AG08396 (cell line): ENCODE measurements around the gene MS4A10.
"Not testable (repeated sequence)": the region's sequence is repeated elsewhere in the genome, so short reads cannot be mapped to it uniquely, and the experiment has no call there.

Experiments
- DNase-seq: peaks from one replicate; pipeline ENCODE4 v3.0.0; 2012; ENCODE audit warnings: low spot score, mixed read lengths

The MS4A10 gene

DNA sequence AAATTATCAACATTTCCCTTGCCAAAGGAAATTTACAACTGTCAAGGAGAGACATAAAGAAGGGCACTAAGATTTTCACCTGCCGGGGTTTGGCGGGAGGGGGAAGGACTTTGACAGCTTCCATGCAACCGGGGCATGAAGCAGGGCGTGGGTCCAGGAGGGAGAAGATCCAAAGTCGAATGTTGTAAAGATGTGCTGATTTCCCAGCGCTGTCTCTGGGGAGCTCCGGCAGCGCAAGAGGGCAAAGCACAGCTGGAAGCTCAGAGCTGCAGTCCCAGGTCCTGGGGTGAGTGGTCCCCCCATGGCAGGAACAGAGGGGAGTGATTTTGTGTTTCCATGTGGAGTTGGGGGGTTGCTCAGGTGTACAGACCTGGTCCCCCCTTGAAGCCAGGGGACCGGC lies at the start of gene MS4A10:
TSS of gene MS4A10 (plus strand) at position 198 of the 400 bp plus-strand sequence. CDS start 5,003 bp downstream, outside the sequence.
- DNase-seq, result no peak

DNA sequence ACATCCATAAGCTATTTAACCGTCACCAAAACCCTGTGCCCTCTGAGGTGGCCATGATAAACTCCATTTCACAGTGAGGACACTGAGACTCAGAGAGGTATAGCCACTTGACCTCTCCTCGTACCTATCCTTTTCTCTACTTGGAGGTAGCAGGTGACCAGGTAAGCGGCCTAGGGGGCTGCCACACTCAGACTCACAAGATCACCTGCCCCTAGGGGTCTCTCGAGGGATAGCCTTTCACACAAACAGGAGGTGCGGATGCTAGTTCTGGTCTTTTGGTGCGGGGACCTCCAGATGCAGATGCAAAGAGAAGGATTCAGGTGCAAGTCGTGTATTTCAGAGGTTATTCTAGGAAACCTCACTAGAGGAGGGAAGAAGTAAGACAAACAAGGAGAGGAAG lies 46.0 kb upstream of the MS4A10 start:
- no peak for DNase-seq

DNA sequence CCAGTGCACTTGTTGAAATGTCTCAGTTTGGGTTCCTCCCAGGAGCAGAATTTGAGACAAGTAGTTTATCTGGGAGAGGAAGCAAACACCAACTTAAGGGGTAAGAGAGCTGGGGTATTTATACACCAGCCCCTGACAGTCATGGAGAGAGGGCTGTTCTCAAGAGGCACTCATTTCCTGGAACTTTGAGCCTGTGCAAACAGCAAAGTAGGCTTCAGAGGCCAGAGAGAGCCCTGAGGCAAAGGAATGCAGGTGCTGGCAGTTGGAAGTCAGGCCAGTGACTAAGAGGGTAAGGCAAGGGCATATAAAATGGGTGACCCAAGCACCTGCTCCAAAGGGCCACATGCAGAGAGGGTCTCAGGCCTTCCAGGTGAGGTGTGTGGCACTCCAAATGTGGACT lies 44.6 kb upstream of the MS4A10 start:
- DNase-seq, result no peak

DNA sequence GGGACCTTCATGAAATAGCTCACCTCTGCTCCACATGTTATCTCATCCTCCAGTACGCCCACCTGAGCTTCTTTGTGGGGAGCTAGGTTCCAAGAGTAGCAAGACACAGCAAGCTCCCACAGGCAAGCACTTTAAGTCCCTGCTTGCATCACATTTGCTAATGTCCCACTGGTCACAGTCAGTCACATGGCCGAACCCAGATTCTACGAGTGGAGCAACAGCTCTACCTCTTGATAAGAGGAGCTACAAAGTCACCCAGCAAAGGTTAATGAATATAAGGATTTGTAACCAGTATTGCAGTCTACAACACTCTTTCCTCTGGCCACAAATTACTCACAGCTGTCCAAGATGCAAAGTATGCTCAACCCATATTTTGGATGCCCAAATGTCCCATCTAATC lies 43.7 kb upstream of the MS4A10 start:
- DNase-seq, result no peak

DNA sequence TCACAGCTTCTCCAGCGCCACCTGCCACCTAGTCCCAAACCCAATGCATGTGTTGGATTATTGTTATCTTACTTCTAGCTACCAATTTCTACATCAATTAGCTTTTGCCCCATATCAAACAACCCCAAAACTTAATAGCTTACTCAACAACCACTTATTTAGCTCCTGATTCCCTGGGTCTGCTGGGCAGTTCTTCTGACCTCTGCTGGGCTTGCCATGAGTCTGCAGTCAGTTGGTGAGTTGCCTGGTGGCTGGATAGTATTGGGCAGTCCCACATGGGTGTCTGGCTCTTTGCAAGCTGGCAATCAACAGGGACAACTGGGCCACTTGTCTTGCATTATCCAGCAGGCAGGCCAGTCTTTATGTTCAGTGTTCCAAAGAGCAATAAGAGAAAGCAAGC lies 42.1 kb upstream of the MS4A10 start:
- DNase-seq, result no peak

DNA sequence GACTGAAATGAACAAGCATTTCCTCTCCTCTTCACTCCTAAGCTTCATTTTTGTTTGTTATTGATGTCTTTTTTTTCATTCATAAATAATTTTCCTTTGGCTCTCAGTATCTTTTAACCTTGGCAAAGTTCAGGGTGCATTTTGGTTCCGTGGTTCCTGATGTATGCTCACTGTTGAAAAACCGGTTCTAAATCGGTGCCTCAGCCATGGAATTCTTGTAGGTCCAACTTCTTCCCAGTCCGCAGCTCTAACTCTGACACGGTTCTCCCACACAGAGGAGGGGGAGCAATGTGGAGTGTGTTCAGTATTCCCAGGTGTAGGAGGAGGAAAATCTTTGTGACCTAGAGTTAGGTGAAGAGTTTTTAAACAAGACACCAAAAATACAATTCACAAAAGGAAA lies 41.0 kb upstream of the MS4A10 start:
- no peak for DNase-seq

DNA sequence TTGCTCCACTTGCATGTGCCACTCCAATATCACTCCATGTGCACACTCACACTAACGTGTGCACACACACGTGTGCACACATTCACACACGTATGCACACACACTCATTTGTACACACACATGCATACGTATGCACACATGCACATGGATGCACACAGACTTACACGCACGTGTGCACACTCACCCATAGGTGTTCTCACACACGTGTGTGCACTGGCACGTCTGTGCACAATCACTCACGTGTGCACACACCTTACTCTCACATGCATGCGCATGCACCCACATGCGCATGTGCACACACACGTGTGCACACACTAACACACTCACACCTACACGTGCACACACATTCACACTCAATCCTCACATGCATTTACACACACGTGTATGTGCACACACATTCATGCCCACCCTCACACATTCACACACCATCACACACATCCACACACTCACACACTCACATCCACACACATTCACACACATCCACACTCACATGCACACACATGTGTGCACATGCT lies 37.7 kb upstream of the MS4A10 start:
- no peak for DNase-seq

DNA sequence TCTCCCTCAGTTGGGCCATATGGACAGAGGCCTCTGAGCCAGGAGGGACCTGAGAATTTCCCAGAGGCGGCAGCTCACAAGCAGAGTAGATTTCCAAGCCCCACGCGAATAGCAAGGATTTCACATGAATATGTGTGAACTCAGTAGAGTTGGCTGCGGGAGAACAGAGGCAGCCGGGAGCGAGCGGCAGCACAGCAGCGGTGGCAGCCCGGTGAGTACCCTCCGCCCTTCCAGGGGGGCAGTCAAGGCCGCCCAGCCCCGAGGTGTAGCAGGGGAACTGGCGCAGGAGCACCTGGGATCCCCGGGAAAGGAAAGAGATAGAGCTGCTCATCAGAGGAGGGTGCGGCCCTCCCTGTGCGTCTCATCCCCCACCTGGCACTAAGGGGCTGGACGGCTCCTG lies 36.9 kb upstream of the MS4A10 start:
- DNase-seq, result no peak

DNA sequence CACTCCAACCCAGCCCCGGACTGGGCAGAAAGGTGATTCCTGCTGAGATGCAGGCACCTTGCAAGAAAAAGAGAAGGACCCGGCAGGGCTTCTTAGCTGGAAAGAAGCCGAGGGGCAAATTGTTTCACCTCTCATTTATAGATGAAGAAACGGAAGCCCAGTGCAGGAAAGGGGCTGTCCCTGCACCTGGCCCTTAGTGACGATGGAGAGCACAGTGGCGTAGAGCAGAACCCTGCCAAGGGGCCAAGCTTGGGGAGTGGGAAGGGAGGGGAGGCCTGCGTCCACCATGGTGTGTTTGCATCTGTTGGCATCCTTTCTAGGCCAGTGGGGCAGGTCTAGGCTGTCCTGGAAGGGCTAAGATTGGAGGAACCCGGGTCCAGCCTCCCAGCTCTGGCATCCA lies 36.3 kb upstream of the MS4A10 start:
- no peak for DNase-seq

DNA sequence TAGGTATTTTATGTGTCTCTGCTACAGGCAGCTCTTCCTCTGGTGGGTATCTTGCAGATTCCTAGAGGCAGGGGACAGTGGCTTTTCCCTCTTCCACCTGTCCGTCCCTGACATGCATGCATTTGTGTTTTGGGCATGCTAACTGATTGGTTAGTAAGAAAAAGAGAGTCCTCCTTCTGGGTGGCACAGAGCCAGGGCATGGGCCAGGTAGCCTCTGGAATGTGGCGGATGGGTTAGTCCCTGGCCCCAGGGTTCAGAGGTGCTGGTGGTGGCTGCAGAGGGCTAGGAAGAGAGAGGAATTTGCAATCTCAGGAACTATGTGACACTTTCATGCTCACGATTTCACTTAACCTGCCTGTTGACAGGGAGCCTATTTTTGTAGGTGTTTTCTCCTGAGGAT lies 34.2 kb upstream of the MS4A10 start:
- DNase-seq, result no peak

DNA sequence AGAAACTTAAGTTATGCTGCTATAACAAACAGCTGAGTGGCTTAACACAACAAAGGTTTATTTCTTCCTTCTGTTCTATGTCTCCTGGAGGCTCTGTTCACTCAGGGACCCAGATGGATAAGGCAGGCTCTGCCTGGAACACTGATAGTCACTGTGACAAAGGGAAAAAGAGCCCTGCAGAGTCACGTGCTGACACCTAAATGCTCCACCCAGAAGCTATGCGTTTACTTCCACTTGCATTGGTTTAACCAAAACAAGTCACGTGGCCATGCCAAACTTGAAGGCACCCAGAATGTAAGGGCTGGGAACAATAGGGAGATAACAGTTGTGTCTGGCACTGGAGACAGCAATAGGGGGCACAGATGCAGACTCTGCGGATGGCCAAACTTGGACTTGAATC lies 31.8 kb upstream of the MS4A10 start:
- DNase-seq, result no peak

DNA sequence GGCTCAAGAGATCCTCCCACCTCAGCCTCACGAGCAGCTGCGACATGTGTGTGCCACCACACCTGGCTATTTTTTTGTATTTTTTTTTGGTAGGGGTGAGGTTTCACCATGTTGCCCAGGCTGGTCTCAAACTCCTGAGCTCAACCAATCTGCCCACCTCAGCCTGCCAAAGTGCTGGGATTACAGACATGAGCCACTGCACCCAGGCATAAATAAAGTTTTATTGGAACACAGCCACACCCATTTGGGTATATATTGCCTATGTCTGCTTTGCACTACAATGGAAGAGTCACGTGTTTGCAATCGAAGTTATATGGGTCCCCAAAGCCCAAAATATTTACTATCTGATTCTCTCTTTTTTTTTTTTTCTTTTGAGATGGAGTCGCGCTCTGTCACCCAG lies 30.2 kb upstream of the MS4A10 start:
- DNase-seq, result no peak

DNA sequence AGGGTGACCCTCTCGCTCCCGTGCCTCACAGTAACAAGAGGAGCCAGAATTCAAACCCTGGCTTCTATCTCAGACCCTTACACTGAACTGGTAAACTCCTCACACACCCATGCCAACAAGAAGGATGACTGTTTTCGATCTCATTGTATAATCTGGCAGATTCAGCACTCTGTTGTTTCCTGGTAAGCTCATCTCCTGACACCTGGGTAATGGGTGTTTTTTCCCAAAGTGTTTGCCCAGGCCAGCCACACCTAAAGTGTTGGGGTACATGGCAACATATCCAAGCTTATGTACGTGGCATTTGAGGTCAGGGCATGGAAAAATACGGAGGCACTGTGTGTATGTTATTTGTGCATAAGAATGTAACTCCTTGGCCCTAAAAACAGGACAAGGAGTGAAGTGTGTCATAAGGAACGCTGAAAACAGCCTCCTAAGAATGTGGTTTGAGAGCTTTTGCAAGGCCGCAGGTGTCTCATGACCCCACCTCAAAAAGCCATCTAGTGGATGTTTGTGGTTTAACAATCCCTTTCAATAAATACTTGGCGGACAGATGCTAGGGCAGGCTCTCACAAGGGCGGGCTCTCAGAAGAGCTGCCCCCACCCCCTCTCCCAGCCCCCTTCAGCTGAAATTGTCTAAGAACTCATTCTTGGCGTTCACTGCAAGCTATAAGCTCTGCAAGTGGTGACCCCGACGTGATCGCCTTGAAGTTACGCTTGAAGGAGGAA lies 28.7 kb upstream of the MS4A10 start, which contains the start of gene MS4A15:
TSS of gene MS4A15 (plus strand) at position 561 of the 726 bp plus-strand sequence. CDS start 6,867 bp downstream, outside the sequence.
- DNase-seq, result no peak

DNA sequence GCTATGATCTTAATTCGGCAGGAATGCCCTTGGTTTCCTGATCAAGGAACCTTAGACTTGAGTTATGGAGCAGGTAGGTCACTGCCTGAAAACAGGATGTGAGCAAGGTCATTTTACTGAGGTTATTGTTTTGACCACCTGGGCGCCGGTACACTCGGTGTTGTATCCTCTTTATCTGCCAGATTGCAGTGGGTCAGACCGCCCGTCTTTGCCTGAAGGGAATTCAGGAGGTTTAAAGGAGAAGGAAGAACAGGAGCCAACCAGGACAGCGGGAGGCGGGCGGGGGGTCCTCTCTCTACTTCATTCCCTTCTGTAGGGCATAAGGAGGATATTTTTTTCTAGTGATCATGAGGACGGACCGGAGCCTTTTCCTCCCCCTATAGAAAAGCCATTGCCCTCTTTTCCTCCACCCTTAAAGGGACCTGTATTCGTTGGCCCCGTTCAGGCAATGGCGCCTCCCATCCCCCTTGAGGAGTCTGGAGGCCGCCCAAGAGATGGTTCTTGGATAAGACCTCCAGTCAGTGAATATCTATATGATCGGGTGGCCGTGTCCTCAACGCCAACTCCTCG lies 27.8 kb upstream of the MS4A10 start:
- no peak for DNase-seq

DNA sequence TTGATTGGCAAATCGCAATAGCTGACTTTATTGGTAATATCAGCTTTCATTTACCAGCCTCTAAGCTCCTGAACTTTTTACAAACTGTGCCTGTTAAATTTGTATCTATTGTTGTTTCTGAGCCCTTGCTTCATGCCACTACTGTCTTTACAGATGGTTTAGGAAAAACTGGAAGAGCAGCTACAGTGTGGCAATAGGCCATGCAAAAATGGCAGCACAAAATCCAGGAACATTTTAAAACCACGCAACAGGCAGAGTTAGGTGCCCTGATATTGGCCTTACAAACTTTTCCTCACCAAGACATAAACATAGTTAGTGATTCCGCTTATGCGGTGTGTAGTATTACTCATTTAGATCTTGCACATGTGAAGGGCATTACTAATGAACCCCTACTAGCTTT lies 26.5 kb upstream of the MS4A10 start:
- not testable (repeated sequence) for DNase-seq

DNA sequence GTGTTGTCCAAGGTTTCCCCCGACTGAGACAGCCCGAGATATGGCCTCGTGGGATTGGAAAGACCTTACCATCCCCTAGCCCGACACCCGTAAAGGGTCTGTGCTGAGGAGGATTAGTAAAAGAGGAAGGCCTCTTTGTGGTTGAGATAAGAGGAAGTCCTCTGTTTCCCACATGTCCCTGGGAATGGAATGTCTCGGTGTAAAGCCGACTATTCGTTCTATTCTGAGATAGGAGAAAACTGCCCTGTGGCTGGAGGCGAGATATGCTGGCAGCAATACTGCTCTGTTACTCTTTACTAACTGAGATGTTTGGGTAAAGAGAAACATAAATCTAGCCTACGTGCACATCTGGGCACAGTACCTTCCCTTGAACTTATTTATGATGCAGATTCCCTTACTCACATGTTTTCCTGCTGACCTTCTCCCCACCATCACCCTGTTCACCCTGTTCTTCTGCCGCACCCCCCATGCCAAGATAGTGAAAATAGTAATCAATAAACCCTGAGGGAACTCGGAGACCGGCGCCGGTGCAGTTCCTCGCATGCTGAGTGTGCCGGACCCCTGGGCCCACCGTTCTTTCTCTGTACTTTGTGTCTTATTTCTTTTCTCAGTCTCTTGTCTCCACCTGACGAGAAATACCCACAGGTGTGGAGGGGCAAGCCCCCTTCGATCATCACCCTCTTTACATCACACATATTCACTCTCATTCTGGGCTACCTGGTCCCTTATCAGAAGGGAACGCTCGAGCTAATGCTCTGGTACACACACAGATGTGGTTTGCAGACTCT lies 25.5 kb upstream of the MS4A10 start:
- not testable (repeated sequence) for DNase-seq

DNA sequence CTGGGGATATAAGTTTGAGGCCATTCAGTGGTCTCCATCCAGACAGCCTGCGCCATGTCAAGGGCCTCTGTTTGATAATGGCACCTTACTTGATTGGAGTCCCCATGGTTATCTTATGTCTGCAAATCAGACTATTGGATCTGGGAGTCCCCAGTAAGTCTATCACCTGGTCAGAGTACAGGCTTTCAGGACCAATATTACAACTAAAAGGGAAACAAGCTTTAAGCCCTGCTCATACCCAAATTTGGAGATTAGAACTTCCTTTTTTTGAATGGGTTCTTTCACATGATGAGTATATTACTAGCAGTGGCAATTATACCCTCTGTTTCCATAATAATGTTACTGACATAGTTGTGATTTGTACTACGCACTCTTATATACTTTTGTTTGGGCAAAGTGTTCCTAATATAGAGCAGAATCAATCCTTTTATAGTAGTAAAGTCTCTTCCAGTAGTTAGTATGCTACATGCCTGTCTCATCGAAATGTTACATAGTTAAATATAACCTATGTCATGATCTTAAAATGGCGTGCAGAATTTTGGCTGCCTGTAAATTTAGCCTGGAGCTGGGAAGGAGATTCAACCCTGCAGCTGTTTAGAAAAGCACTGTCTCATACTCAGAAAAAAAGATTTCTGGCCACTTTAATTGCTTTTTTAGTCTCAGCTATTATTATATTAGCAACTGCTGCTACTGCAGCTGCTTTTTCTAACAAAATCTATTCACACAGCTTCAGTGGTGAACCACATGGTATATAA lies 23.5 kb upstream of the MS4A10 start:
- DNase-seq, result no peak

DNA sequence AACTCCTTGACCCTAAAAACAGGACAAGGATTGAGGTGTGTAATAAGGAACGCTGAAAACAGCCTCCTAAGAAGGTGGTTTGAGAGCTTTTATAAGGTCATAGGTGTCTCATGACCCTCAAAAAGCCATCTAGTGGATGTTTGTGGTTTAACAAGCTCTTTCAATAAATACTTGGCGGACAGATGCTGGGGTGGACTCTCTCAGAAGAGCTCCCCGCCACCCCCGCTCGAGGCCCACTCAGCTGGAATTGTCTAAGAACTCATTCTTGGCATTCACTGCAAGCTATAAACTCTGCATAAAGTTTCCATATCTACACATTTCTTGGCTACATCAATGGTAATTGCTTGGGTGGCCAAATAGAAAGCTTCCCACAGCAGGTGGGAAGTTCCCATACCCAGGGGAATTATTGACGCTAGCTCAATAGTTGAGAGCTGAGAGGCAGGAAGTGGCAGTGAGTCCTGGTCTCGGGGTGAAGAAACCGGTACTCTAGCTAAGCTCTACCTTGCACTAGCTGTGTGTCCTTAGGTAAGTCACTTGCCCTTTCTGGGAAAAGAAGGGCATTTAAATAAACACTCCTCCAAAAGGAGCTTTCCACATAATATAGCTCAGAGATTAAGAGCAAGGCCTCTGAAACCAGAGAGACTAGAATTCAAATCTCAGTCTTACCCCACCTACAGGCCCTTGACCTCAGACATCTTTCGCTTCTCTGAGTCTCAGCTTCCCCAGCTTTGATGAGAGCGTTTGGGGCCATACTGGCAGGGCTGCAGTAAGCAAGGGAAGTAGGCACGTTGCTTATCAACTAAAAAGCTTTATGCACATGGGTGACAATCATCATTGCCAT lies 22.1 kb upstream of the MS4A10 start:
- no peak for DNase-seq

DNA sequence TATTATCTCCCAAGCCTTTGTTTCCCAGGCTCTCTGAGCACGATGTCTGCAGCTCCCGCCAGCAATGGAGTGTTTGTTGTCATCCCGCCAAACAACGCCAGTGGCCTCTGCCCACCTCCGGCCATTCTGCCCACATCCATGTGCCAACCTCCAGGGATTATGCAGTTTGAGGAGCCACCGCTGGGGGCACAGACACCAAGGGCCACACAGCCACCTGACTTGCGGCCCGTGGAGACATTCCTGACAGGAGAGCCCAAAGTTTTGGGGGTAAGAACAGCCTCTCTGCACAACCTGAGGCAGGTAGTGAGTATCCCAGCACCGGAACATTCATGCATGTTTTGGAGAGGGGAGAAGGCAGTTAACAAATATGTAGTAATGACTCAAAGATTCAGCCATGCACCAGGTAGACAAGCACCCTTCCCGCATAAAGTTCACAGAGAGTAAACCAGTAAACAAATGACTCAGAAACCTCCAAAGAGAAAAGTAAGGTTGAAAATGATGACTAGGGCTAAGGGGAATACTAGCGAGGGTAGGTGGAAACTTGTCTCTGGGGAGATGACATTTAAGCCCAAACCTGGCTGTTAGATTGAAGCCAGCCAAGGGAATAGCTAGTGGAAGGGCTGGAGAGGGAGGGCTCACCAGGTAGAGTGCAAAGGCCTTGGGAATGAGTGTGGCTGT lies 21.3 kb upstream of the MS4A10 start:
- DNase-seq, result no peak

DNA sequence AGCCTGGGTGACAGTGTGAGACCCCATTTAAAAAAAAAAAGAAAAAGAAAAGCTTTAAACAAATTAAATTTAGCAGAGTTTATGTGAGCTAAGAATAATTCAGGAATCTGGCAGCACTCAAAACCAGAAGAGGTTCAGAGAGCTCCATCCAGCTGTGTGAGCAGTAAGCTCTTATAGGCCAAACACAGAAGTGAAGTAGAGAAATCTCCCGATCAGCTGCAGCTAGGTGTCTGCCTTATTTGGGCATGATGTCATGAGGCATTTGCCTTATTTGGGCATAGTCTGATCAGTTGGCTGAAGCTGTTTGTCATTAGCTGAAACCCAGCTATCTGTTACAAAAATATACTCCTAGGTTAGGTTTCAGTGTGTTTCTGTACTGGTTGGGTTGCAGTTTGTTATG lies 20.3 kb upstream of the MS4A10 start:
- DNase-seq, result no peak

DNA sequence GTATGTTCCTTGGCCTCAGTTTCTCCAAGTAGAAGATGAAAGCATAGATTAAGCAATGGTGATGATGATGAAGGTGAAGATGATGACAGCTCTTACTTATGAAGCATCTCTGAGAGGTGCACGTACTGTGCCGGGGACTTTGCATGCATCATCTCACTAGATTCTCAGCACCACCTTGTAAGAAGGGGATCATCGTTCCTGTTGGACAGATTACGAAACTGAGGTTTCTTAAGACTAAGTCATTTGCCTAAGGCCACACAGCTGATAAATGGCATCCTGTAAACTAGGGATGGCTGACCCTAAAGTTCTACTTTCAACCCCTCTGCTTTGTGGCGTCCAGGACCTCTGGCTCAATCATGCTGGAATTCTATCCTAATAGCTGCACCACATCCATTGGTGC lies 19.8 kb upstream of the MS4A10 start:
- DNase-seq, result no peak
